GM12878 (cell line): ENCODE measurements around the gene KCND3. TPM values are rescaled to one million over a fixed set of nuclear protein-coding genes. Genes with fewer than 3 reads are reported as not detected.

Source experiments
- ATAC-seq: fragments of 200-7000 bp; cut with Tn5 transposase; 3 replicates; pipeline ENCODE4 v1.9.1; 2020; ENCODE audit warnings: mild to moderate bottlenecking, moderate library complexity
- BruUV-seq: library from RNA; stranded (reverse); fragments of 400-500 nt; replicated peaks from 2 replicates; lab custom pipeline; 2021; lab: Mats Ljungman, UMichigan
- CTCF ChIA-PET: fragments of 300-600 bp; sonication (Branson Sonifier 250); formaldehyde crosslinking; extraction: SDS; loops from one replicate; lab custom pipeline; 2021; ENCODE audit warnings: inconsistent platforms; lab: Yijun Ruan, JAX
- POLR2A ChIA-PET: fragments of 350-600 bp; formaldehyde crosslinking; extraction: SDS; loops from one replicate; lab custom pipeline; 2021; ENCODE audit warnings: inconsistent platforms; lab: Charles Lee
- RAD21 ChIA-PET: fragments of 300-600 bp; sonication (Branson Sonifier 250); formaldehyde crosslinking; loops from one replicate; lab custom pipeline; 2023; ENCODE audit warnings: antibody characterized with exemption; ENCODE audit not compliant: unreplicated experiment; lab: Charles Lee
- SMC1A ChIA-PET: fragments of 300-600 bp; sonication (Branson Sonifier 250); formaldehyde crosslinking; loops from one replicate; lab custom pipeline; 2023; ENCODE audit not compliant: unreplicated experiment, uncharacterized antibody; lab: Charles Lee
- DNase-seq: peaks from one replicate; pipeline ENCODE4 v3.0.0-alpha.2; 2011; ENCODE audit warnings: low read depth, low spot score
- FAIRE-seq: peaks from 3 replicates; lab custom pipeline; 2011; peaks lifted over from hg19 to GRCh38; lab: Jason Lieb, UNC
- H2AFZ ChIP-seq: 2 replicates; pipeline ENCODE4 v1.6.0; 2011; ENCODE audit warnings: low read depth, low read length, control low read depth; ENCODE audit not compliant: control insufficient read depth
- H3K27ac ChIP-seq: 2 replicates; pipeline ENCODE4 v1.5.1; 2011; ENCODE audit warnings: control low read depth; ENCODE audit not compliant: control insufficient read depth, insufficient read depth
- H3K27me3 ChIP-seq, 2 experiments: replicated peaks in 1 of 2; 2 replicates each; pipeline versions ENCODE4 v1.6.0 to v1.6.1; 2011; ENCODE audit warnings: low read length in 1 of 2; ENCODE audit not compliant: control insufficient read depth in 2 of 2, insufficient read depth in 2 of 2
- H3K36me3 ChIP-seq, 2 experiments: 2 replicates each; pipeline ENCODE4 v1.5.1; 2011; ENCODE audit warnings: low read length in 1 of 2; ENCODE audit not compliant: control insufficient read depth in 2 of 2, insufficient read depth in 2 of 2
- H3K4me1 ChIP-seq: 2 replicates; pipeline ENCODE4 v1.6.1; 2011; ENCODE audit warnings: mild to moderate bottlenecking, low read length, moderate library complexity, mixed read lengths; ENCODE audit not compliant: control insufficient read depth, insufficient read depth
- H3K4me2 ChIP-seq: 2 replicates; pipeline ENCODE4 v1.6.0; 2011; ENCODE audit warnings: control low read depth; ENCODE audit not compliant: control insufficient read depth, insufficient read depth
- H3K4me3 ChIP-seq: fragments of 200-600 bp; sonication (generic); 2 replicates; pipeline ENCODE4 v1.5.1; 2016
- H3K79me2 ChIP-seq: 2 replicates; pipeline ENCODE4 v1.6.0; 2011; ENCODE audit warnings: low read length; ENCODE audit not compliant: control insufficient read depth, insufficient read depth
- H3K9ac ChIP-seq: 2 replicates; pipeline ENCODE4 v1.8.0; 2011; ENCODE audit warnings: low read length, control low read depth, mixed read lengths; ENCODE audit not compliant: control insufficient read depth, insufficient read depth
- H3K9me3 ChIP-seq: replicated peaks from 3 replicates; pipeline ENCODE4 v1.5.1; 2011; ENCODE audit warnings: mild to moderate bottlenecking, low read length; ENCODE audit not compliant: control insufficient read depth, insufficient read depth
- H4K20me1 ChIP-seq: 2 replicates; pipeline ENCODE4 v1.6.0; 2011; ENCODE audit not compliant: control insufficient read depth, insufficient read depth
- ATF7 ChIP-seq: fragments of 450-650 bp; IDR thresholded peaks from 2 replicates; pipeline ENCODE4 v1.6.1; 2016; ENCODE audit warnings: low read depth, mild to moderate bottlenecking
- HDAC6 ChIP-seq: fragments of 200-600 bp; sonication (generic); IDR thresholded peaks from one replicate; pipeline ENCODE4 v1.8.0; 2017; ENCODE audit warnings: antibody characterized with exemption; ENCODE audit not compliant: unreplicated experiment
- MTA2 ChIP-seq: fragments of 450-650 bp; IDR thresholded peaks from 2 replicates; pipeline ENCODE4 v1.6.1; 2016; ENCODE audit warnings: low read depth, mild to moderate bottlenecking, moderate library complexity
- MTA3 ChIP-seq: IDR thresholded peaks from 2 replicates; pipeline ENCODE4 v1.6.1; 2012; ENCODE audit warnings: low read length, inconsistent platforms, borderline replicate concordance
- NFIC ChIP-seq: IDR thresholded peaks from 2 replicates; pipeline ENCODE4 v1.6.1; 2012; ENCODE audit warnings: low read depth, mild to moderate bottlenecking, inconsistent platforms, low read length, moderate library complexity
- SIX5 ChIP-seq: IDR thresholded peaks from 2 replicates; pipeline ENCODE4 v1.6.1; 2011; ENCODE audit warnings: mild to moderate bottlenecking, low read depth, low read length, moderate library complexity; ENCODE audit not compliant: severe bottlenecking
- SMAD5 ChIP-seq: IDR thresholded peaks from 2 replicates; pipeline ENCODE4 v1.6.1; 2016; ENCODE audit warnings: antibody characterized with exemption, low read depth
- SUZ12 ChIP-seq: fragments of 200-600 bp; sonication (generic); IDR thresholded peaks from one replicate; pipeline ENCODE4 v1.6.1; 2018; ENCODE audit warnings: antibody characterized with exemption, mild to moderate bottlenecking; ENCODE audit not compliant: unreplicated experiment
- TAF1 ChIP-seq: IDR thresholded peaks from 2 replicates; pipeline ENCODE4 v1.6.1; 2011; ENCODE audit warnings: mild to moderate bottlenecking, low read depth, low read length, borderline replicate concordance
- ZNF207 ChIP-seq: fragments of 450-650 bp; IDR thresholded peaks from 2 replicates; pipeline ENCODE4 v1.6.1; 2014; ENCODE audit warnings: antibody characterized with exemption, mild to moderate bottlenecking, borderline replicate concordance
- ZNF592 ChIP-seq: fragments of 450-650 bp; IDR thresholded peaks from 2 replicates; pipeline ENCODE4 v1.6.1; 2017; ENCODE audit warnings: mild to moderate bottlenecking, moderate library complexity
- ZNF687 ChIP-seq: fragments of 450-650 bp; IDR thresholded peaks from 2 replicates; pipeline ENCODE4 v1.6.1; 2017; ENCODE audit warnings: mild to moderate bottlenecking, moderate library complexity
- WGBS: methylation state at CpG from one replicate; pipeline ENCODE4 v1.1.6; 2016; ENCODE audit warnings: low lambda C conversion rate; ENCODE audit not compliant: insufficient replicate concordance, insufficient coverage; ENCODE audit errors: missing lambda C conversion rate; 5-methylcytosine and 5-hydroxymethylcytosine counted together
- in situ Hi-C: fragments of 300-500 bp; cut with MboI; formaldehyde crosslinking; loops from 9 replicates; pipeline ENCODE4 v1.14.3; 2018; ENCODE audit warnings: mixed read lengths
- intact Hi-C: fragments of 100-400 bp; cut with micrococcal nuclease; formaldehyde crosslinking; loops from one replicate; pipeline ENCODE4 v1.14.2; 2022; ENCODE audit not compliant: unreplicated experiment
- polyA plus RNA-seq, 11 experiments: library from polyadenylated mRNA; depleted of rRNA in 4 of 11; unstranded in 6 of 11; stranded (reverse) in 5 of 11; fragments of >200 nt; fragmentation: Nextera tagmentation in 4 of 11; fragmentation: Illumina TruSeq in 1 of 11; extraction: Ambion mirVana in 4 of 11; extraction: Trizol in 1 of 11; gene quantifications; 1 replicate in 1 of 11; 2 replicates in 10 of 11; pipeline versions ENCODE4 v1.2.1 to v1.2.3, GENCODE V29; 2011 to 2016; ENCODE audit warnings: inconsistent platforms in 2 of 11, missing spikeins in 2 of 11, low read depth in 1 of 11
- total RNA-seq, 4 experiments: library from RNA; depleted of rRNA in 3 of 4; stranded (reverse); fragments of >200 nt in 3 of 4; fragmentation: Illumina TruSeq in 1 of 4; extraction: Trizol in 1 of 4; gene quantifications; 2 replicates each; pipeline versions ENCODE4 v1.2.1 to v1.2.3, GENCODE V29; 2013 to 2021
- TF ChIP-seq, protein P1 (sequence below): IDR thresholded peaks from 2 replicates; pipeline ENCODE4 v1.6.1; 2012; ENCODE audit warnings: low read length, inconsistent platforms

Gene KCND3
- total and polyA plus RNA-seq, 10 of the 15 experiments (the other 5 are each of a cell fraction or from before 2014, with no cell fraction given) = 0.02 TPM; not detected in 9

DNA sequence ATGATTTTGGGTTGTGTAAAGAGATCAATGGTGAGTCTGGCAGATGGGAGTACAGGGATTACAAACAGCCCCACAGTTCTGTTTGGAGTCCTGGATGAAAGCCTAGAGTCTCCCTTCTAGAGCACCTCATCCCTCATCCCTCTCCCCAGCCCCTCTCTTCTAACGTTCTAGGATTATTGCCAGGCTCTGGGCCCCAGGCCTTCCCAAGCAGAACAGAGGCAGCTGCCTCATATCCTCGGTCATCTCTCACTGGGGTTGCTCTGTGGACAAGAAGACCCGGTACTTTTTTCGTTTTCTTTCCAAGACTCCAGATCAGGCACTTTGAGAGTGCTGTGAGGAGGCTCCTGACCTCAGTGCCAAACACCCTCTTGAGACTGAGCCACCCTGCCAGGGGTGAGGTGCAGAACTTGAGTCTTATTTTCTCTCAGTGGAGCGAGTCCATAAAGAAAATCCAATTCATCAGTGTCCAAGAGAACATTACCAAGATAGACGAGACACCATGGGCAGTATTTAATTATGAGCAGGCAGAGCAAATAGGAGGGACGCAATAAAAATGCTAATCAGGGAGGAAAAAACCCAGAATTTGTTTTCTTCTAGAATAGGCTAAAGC, 17.1 kb upstream of the KCND3 start (continued):
- no peak for TF ChIP-seq NFIC

DNA sequence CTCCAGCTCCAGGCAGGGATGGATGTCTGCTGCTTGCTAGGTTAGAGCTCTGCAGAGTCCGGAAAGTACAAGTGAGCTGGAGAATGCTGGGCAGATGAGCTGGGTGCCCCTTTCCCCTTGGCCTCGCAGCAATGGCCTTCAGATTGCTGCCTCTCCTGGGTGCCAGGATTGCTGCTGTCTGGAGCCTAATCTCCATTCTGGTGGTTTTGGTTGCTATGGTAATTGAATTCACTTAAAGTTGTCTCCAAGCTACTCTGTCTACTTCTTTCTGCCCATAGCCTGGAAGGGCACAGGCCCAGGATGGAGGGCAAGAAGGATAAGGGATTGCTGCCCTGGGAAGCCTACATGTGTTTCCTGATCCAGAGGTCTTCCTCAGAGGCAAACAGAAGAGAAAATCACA, 14.6 kb upstream of the KCND3 start:
- Histone ChIP-seq H2AFZ (no peak overlapping the region), H3K9me3 (no peaks in the 10 kb centered on the region), H3K27ac (no peak overlapping the region), H3K9ac (no peak overlapping the region), H3K36me3 (no peaks in the 10 kb centered on the region), H3K27me3 (peaks cover 0 to 3% of the 10 kb centered on the region in 2 experiments; a peak in 3 of 4 replicates), H3K79me2 (no peaks in the 10 kb centered on the region), H3K4me2 (no peak overlapping the region), H3K4me3 (no peak overlapping the region), H3K4me1 (no peaks in the 10 kb centered on the region), H4K20me1 (no peaks in the 10 kb centered on the region)
- CTCF ChIA-PET = no interaction called here
- WGBS = 21% methylated on average over 2 of the region's 2 CpGs
- no TSS peak for BruUV-seq
- POLR2A ChIA-PET = no interaction called here
- FAIRE-seq (no peak), ATAC-seq (no peak), DNase-seq (no peak)
- RAD21 ChIA-PET = no interaction called here
- intact Hi-C loops (no loop called here), in situ Hi-C loops (no loop called here)
- no peak for TF ChIP-seq ATF7
- TF ChIP-seq SMAD5 = no peak
- TF ChIP-seq MTA2 = no peak
- TF ChIP-seq SUZ12 = no peak
- TF ChIP-seq, protein P1, sequence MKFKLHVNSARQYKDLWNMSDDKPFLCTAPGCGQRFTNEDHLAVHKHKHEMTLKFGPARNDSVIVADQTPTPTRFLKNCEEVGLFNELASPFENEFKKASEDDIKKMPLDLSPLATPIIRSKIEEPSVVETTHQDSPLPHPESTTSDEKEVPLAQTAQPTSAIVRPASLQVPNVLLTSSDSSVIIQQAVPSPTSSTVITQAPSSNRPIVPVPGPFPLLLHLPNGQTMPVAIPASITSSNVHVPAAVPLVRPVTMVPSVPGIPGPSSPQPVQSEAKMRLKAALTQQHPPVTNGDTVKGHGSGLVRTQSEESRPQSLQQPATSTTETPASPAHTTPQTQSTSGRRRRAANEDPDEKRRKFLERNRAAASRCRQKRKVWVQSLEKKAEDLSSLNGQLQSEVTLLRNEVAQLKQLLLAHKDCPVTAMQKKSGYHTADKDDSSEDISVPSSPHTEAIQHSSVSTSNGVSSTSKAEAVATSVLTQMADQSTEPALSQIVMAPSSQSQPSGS = no peak
- TF ChIP-seq ZNF592 = no peak
- TF ChIP-seq SIX5 = no peak
- no peak for TF ChIP-seq MTA3
- no peak for TF ChIP-seq ZNF687
- TF ChIP-seq HDAC6 = no peak
- TF ChIP-seq TAF1 = no peak
- no peak for TF ChIP-seq ZNF207
- SMC1A ChIA-PET = no interaction called here
